ENCODE results near the gene TMSB15C.

- TF ChIP-seq CTCF (IDR thresholded peaks at IDR 0.05; ENCODE audit: poor library complexity) (no peak), EZH2phosphoT487 (IDR thresholded peaks at IDR 0.05; ENCODE audit: low read depth, severe bottlenecking, unreplicated experiment) (no peak)
Measured at GRCh38 chrX:104045642-104046041, 30.4 kb downstream of the TMSB15C start.

All from hepatocyte (in vitro differentiated cells).